Neural progenitor cell (in vitro differentiated cells): ENCODE data around the gene STRIP2. TPM values are rescaled to one million over a fixed set of nuclear protein-coding genes. Genes with fewer than 3 reads are reported as not detected.
"Not testable (repeated sequence)": the region's sequence is repeated elsewhere in the genome, so short reads cannot be mapped to it uniquely, and the experiment has no call there.

Experiments
- DNase-seq: peaks from one replicate; pipeline ENCODE4 v3.0.0-alpha.2; 2016; ENCODE audit warnings: low spot score
- H2AFZ ChIP-seq: fragments of 200-600 bp; sonication (generic); replicated peaks from 2 replicates; pipeline ENCODE4 v1.6.1; 2016; ENCODE audit warnings: antibody characterized with exemption
- H3F3A ChIP-seq: fragments of 200-600 bp; sonication (generic); 2 replicates; pipeline ENCODE4 v1.6.1; 2016; ENCODE audit warnings: antibody characterized with exemption, low read depth
- H3K27ac ChIP-seq: fragments of 200-600 bp; sonication (generic); 2 replicates; pipeline ENCODE4 v1.5.1; 2016; ENCODE audit warnings: mild to moderate bottlenecking
- H3K27me3 ChIP-seq: fragments of 200-600 bp; sonication (generic); 2 replicates; pipeline ENCODE4 v1.6.1; 2016; ENCODE audit warnings: mild to moderate bottlenecking, moderate library complexity
- H3K36me3 ChIP-seq: fragments of 200-600 bp; sonication (generic); 2 replicates; pipeline ENCODE4 v1.5.1; 2016
- H3K4me1 ChIP-seq: fragments of 200-600 bp; sonication (generic); 2 replicates; pipeline ENCODE4 v1.6.1; 2016; ENCODE audit warnings: mixed run types
- H3K4me2 ChIP-seq: fragments of 200-600 bp; sonication (generic); 2 replicates; pipeline ENCODE4 v1.6.1; 2016
- H3K4me3 ChIP-seq: fragments of 200-600 bp; sonication (generic); 2 replicates; pipeline ENCODE4 v1.5.1; 2016
- H3K79me2 ChIP-seq: fragments of 200-600 bp; sonication (generic); 2 replicates; pipeline ENCODE4 v1.6.1; 2016; ENCODE audit warnings: low read depth
- H3K9ac ChIP-seq: fragments of 200-600 bp; sonication (generic); 2 replicates; pipeline ENCODE4 v1.6.1; 2016
- H3K9me3 ChIP-seq: fragments of 200-600 bp; sonication (generic); 2 replicates; pipeline ENCODE4 v1.5.1; 2016; ENCODE audit warnings: low read depth
- H4K20me1 ChIP-seq: fragments of 200-600 bp; sonication (generic); 2 replicates; pipeline ENCODE4 v1.6.1; 2016; ENCODE audit warnings: low read depth
- H3K27ac Mint-ChIP-seq: 3 replicates; pipeline ENCODE4 v1.8.0; 2021; ENCODE audit warnings: mixed read lengths
- H3K27me3 Mint-ChIP-seq: 2 replicates; pipeline ENCODE4 v1.8.0; 2022; ENCODE audit warnings: low read depth, mild to moderate bottlenecking, inconsistent platforms, moderate library complexity, mixed read lengths; ENCODE audit not compliant: insufficient read depth
- H3K36me3 Mint-ChIP-seq: 3 replicates; pipeline ENCODE4 v1.8.0; 2021; ENCODE audit warnings: mixed read lengths
- H3K4me1 Mint-ChIP-seq: 3 replicates; pipeline ENCODE4 v1.8.0; 2021; ENCODE audit warnings: mixed read lengths
- H3K4me3 Mint-ChIP-seq: 3 replicates; pipeline ENCODE4 v1.8.0; 2021; ENCODE audit warnings: mild to moderate bottlenecking, moderate library complexity, mixed read lengths
- H3K9me3 Mint-ChIP-seq: 3 replicates; pipeline ENCODE4 v1.8.0; 2020; ENCODE audit warnings: mixed read lengths
- CTCF ChIP-seq: fragments of 200-600 bp; sonication (generic); IDR thresholded peaks from 2 replicates; pipeline ENCODE4 v1.5.1; 2017; ENCODE audit warnings: antibody characterized with exemption, mild to moderate bottlenecking
- EZH2 ChIP-seq: fragments of 200-600 bp; sonication (generic); IDR thresholded peaks from 2 replicates; pipeline ENCODE4 v1.6.1; 2017; ENCODE audit warnings: antibody characterized with exemption, mild to moderate bottlenecking, moderate library complexity
- EZH2phosphoT487 ChIP-seq: fragments of 200-600 bp; sonication (generic); IDR thresholded peaks from 2 replicates; pipeline ENCODE4 v1.6.1; 2017; ENCODE audit warnings: antibody characterized with exemption
- total RNA-seq: library from RNA; depleted of rRNA; stranded (reverse); fragments of >200 nt; gene quantifications from 2 replicates; pipeline ENCODE4 v1.2.3, GENCODE V29; 2015; ENCODE audit warnings: low replicate concordance

Gene STRIP2
- total RNA-seq, 1 donor from 2014 or later: 11.6 TPM

DNA sequence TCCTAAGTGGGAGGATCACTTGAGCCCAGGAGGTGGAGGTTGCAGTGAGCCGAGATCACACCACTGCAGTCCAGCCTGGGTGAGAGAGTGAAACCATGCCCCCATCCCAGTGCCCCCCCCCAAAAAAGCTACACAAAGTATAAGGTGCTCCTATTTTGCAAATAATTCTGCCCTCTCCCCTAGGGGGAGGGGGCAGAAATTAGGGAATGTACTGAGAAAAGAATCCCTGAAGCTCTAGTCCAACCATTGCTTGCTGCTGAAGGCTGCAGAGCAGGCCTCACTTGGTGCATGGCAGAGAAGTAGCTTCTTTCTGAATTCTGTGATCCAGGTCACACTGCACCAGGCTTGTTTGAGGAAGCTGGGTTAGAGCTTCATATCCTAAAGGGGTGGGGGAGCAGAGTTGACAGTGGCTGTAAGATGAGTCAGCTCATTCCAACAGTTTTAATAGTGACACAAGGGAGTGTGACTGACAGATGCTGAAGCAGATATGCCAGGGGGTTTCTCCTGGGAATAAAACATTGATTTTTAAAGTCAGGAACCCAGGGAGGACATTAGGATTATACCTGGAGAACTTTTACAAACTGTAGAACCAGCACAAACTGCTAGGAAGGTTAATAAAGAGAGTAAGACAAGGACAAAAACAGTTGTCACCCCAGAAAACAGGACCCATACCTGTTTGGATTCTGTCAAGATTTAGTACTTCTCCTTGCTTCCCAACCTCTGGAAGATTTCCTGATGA is 32.8 kb upstream of the STRIP2 start:
- H3K27ac ChIP-seq: no peak overlapping the region
- H3K36me3 Mint-ChIP-seq: peaks cover 26% of the 10 kb centered on the region
- no peak overlapping the region for H3K27ac Mint-ChIP-seq
- peaks cover under 1% of the 10 kb centered on the region for H3K27me3 Mint-ChIP-seq
- no peak overlapping the region for H3K4me3 Mint-ChIP-seq
- no peaks in the 10 kb centered on the region for H3K27me3 ChIP-seq
- H3K79me2 ChIP-seq: no peaks in the 10 kb centered on the region
- no peak overlapping the region for H3K4me3 ChIP-seq
- no peak overlapping the region for H3K9ac ChIP-seq
- no peaks in the 10 kb centered on the region for H4K20me1 ChIP-seq
- H3K4me1 ChIP-seq: no peaks in the 10 kb centered on the region
- no peak overlapping the region for H2AFZ ChIP-seq
- no peak for DNase-seq
- H3F3A ChIP-seq: no peaks in the 10 kb centered on the region
- H3K36me3 ChIP-seq: peaks cover 7% of the 10 kb centered on the region
- TF ChIP-seq EZH2 (no peak), EZH2phosphoT487 (no peak)
- H3K9me3 ChIP-seq: no peaks in the 10 kb centered on the region
- no peaks in the 10 kb centered on the region for H3K4me1 Mint-ChIP-seq
- no peaks in the 10 kb centered on the region for H3K9me3 Mint-ChIP-seq
- H3K4me2 ChIP-seq: no peak overlapping the region

GRCh38 chr7:129401967-129402860 is 32.0 kb upstream of the STRIP2 start:
- peaks cover 24% of the 10 kb centered on the region for H3K36me3 Mint-ChIP-seq
- H3K4me3 ChIP-seq: no peak overlapping the region
- no peak overlapping the region for H3K9ac ChIP-seq
- no peak overlapping the region for H3K4me3 Mint-ChIP-seq
- no peak overlapping the region for H3K27ac ChIP-seq
- H3F3A ChIP-seq: no peaks in the 10 kb centered on the region
- no peak overlapping the region for H2AFZ ChIP-seq
- H3K9me3 Mint-ChIP-seq: no peaks in the 10 kb centered on the region
- no peaks in the 10 kb centered on the region for H3K79me2 ChIP-seq
- TF ChIP-seq CTCF (no peak), EZH2 (no peak), EZH2phosphoT487 (no peak)
- no peak overlapping the region for H3K4me2 ChIP-seq
- DNase-seq: no peak
- H4K20me1 ChIP-seq: no peaks in the 10 kb centered on the region
- no peak overlapping the region for H3K27ac Mint-ChIP-seq
- no peaks in the 10 kb centered on the region for H3K9me3 ChIP-seq
- no peaks in the 10 kb centered on the region for H3K4me1 Mint-ChIP-seq
- H3K27me3 ChIP-seq: no peaks in the 10 kb centered on the region
- no peaks in the 10 kb centered on the region for H3K4me1 ChIP-seq
- peaks cover 7% of the 10 kb centered on the region for H3K36me3 ChIP-seq
- no peaks in the 10 kb centered on the region for H3K27me3 Mint-ChIP-seq

GRCh38 chr7:129405527-129405926 is 28.7 kb upstream of the STRIP2 start:
- Histone ChIP-seq H2AFZ (no peak overlapping the region), H4K20me1 (no peaks in the 10 kb centered on the region), H3K36me3 (peaks cover 7% of the 10 kb centered on the region), H3K4me3 (no peak overlapping the region), H3K9me3 (no peaks in the 10 kb centered on the region), H3K4me2 (no peak overlapping the region), H3K4me1 (peaks cover 4% of the 10 kb centered on the region), H3K79me2 (no peaks in the 10 kb centered on the region), H3F3A (no peaks in the 10 kb centered on the region), H3K27ac (no peak overlapping the region), H3K9ac (no peak overlapping the region), H3K27me3 (no peaks in the 10 kb centered on the region)
- TF ChIP-seq EZH2: no peak
- H3K27me3 Mint-ChIP-seq: no peaks in the 10 kb centered on the region
- H3K4me1 Mint-ChIP-seq: peaks cover 10% of the 10 kb centered on the region
- peaks cover 29% of the 10 kb centered on the region for H3K36me3 Mint-ChIP-seq
- no peak overlapping the region for H3K27ac Mint-ChIP-seq
- H3K9me3 Mint-ChIP-seq: no peaks in the 10 kb centered on the region
- no peak overlapping the region for H3K4me3 Mint-ChIP-seq
- DNase-seq: no peak

DNA sequence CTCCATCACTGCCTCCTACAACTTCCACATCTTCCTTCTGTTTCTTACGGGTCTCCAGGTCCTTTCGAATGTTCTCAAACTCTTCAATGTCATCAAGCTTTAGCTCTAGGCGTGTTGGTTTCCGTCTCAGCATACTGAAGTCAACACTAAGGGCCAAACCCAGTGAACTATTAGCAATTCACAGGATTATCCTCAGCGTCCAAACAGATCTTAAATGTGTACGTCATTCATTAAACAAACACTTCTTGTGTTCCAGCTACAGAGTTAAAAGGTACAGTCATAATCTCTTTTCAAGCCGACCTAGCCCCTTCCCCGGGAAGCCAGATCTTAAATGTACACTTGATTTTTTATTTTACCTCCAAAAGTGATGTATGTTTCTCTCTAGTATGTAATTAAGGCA is 24.0 kb upstream of the STRIP2 start:
- H4K20me1 ChIP-seq, H3K4me1 Mint-ChIP-seq, H3K9ac ChIP-seq, H3K36me3 ChIP-seq, H3K27ac Mint-ChIP-seq, H3K4me2 ChIP-seq, H3K9me3 ChIP-seq, H3K4me3 ChIP-seq, H2AFZ ChIP-seq, H3K27ac ChIP-seq, H3K4me3 Mint-ChIP-seq, H3K27me3 Mint-ChIP-seq, H3K79me2 ChIP-seq, H3K9me3 Mint-ChIP-seq, DNase-seq, H3F3A ChIP-seq, H3K4me1 ChIP-seq, H3K27me3 ChIP-seq: not testable (repeated sequence)
- peaks cover 44% of the 10 kb centered on the region for H3K36me3 Mint-ChIP-seq
